Raji (cell line): ENCODE results near the gene WDHD1.

Experiments used
- POLR2A ChIP-seq: IDR thresholded peaks from 2 replicates; pipeline ENCODE4 v1.6.1; 2011; ENCODE audit warnings: low read depth, low read length, control low read depth; ENCODE audit not compliant: insufficient read depth

The WDHD1 gene

GRCh38 chr14:55026793-55027561 lies at the start of gene WDHD1, which contains the start of gene SOCS4:
Gene WDHD1, minus strand, starts transcription at chr14:55027099. Its CDS starts 312 bp downstream, at chr14:55026787.
Gene SOCS4, plus strand, starts transcription at chr14:55027236. Its CDS starts 15,806 bp downstream, at chr14:55043042.
- peak; percentile 96 for TF ChIP-seq POLR2A

- no peak for TF ChIP-seq POLR2A
Observed at GRCh38 chr14:55075628-55076175, 48.8 kb upstream of the WDHD1 start.

- peak; percentile 41; the same call in 1 of the 2 replicates for TF ChIP-seq POLR2A
Observed at GRCh38 chr14:55074662-55075061, 47.8 kb upstream of the WDHD1 start.

GRCh38 chr14:55073856-55074255 lies 47.0 kb upstream of the WDHD1 start:
- no peak for TF ChIP-seq POLR2A

- TF ChIP-seq POLR2A, result no peak
Observed at GRCh38 chr14:55071870-55072640, 45.2 kb upstream of the WDHD1 start.

- TF ChIP-seq POLR2A, result no peak
Observed at GRCh38 chr14:55070981-55071411, 44.1 kb upstream of the WDHD1 start.

- TF ChIP-seq POLR2A, result no peak
Observed at GRCh38 chr14:55066223-55066622, 39.3 kb upstream of the WDHD1 start.

GRCh38 chr14:55065411-55065810 lies 38.5 kb upstream of the WDHD1 start:
- TF ChIP-seq POLR2A, result no peak

GRCh38 chr14:55062517-55063351 lies 35.8 kb upstream of the WDHD1 start:
- no peak for TF ChIP-seq POLR2A

- no peak for TF ChIP-seq POLR2A
Observed at GRCh38 chr14:55059333-55059732, 32.4 kb upstream of the WDHD1 start.

GRCh38 chr14:55057919-55058318 lies 31.0 kb upstream of the WDHD1 start:
- TF ChIP-seq POLR2A, result no peak

GRCh38 chr14:55054098-55054497 lies 27.2 kb upstream of the WDHD1 start:
- no peak for TF ChIP-seq POLR2A

GRCh38 chr14:55053500-55053899 lies 26.6 kb upstream of the WDHD1 start:
- TF ChIP-seq POLR2A, result no peak

GRCh38 chr14:55053018-55053417 lies 26.1 kb upstream of the WDHD1 start:
- no peak for TF ChIP-seq POLR2A
